ENCODE measurements around the gene ALX1.
"Not testable (repeated sequence)": the region's sequence is repeated elsewhere in the genome, so short reads cannot be mapped to it uniquely, and the experiment has no call there.

Gene ALX1

DNA sequence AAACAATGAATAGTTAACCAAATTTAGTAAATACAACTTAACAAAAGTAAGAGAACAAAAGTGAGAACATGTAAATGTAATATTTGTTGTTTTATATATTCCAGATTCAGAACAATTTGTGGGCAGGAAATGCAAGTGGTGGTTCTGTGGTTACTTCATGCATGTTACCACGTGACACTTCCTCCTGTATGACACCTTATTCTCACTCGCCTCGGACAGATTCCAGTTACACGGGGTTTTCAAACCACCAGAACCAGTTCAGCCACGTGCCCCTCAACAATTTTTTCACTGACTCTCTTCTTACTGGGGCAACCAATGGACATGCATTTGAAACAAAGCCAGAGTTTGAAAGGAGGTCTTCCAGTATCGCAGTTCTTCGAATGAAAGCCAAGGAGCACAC lies 21.0 kb downstream of the ALX1 start:
- DNase-seq (ENCODE audit: low spot score): no peak

DNA sequence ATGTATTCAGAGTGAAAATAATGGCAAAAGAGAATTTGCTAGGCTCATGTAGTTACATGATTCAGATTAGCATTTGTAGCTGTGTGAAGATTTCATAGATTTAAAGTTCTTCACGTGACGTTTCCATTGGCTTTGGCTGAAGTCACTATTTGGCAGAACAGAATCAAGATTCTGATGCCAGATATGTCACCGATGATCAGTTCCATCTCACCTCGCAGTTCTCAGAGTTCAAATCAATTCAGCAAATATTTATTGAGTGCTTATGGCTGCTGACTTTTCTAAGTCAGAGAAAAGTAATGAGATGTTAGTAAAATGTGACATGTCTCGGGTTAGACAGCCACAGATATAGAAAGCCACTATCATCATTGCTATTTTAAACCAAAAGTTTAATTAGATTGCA lies 28.4 kb downstream of the ALX1 start:
- DNase-seq (ENCODE audit: low spot score): no peak

DNA sequence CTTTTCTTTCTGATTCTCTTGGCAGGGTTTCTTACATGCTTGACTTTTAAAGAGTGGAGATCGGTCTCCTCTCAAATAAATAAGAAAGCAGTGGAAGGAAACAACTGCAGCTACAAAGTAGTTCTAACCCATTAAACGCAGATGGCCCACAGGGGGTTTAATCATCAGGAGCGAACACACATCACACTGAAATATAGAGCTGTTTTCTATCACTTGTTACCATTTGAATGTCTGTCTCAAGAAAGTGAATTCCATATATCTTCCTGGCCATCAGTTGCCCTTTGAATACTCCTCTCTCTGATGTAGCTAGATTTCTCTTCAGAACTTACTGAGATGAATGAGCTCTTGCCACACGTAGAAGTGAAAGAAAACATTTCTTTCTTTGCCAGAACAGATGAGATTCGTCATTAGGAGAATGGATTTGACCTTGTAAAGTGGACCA lies 29.1 kb downstream of the ALX1 start:
- DNase-seq (ENCODE audit: low spot score): no peak

DNA sequence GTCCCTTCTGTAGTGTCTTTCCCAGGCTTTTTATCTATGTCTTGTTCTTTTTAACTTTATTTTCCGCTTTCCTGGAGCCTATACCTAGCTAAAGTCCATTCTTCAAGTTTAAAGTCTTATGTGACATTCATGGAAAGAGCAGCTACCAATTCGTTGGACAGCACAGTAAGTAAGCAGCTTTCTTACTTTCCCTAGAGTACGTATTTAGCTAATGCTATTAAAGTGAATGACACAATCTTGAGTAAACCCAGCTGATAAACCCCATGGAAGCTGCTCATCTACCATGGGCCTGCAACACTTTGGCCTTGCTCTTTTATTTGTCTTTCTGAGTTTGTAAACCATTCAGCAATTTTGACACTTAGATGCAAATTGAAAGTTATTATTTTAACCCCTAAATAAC lies 30.0 kb downstream of the ALX1 start:
- DNase-seq (ENCODE audit: low spot score): no peak

DNA sequence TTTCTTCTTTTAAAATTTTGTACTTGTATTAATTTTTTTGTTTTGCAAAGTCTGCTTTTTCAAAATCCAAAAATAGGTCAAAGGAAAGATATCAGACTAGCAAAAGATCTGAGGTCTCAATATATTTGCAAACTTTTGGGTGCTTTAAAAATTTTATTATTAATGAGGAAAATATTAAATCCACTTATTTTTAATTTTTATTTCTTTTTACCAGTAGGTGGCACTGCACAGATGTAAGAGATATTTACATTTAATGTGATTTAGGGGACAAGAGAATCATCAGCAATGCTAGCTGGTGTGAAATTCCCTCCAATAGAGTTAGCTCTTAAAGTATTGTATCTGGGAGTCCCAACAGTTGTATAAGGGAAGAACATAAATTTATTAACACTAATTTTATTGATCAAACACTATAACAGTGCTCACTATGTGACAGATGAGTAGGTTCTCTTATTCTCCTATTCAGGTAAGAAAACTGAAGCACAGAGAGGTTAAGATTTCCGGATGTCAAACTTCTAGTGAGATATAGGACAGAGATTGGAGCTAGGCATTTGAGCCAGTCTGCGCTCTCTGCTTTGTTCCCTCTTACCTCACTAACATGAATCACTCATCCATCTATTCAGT lies 30.5 kb downstream of the ALX1 start:
- no peak for DNase-seq (ENCODE audit: low spot score)

DNA sequence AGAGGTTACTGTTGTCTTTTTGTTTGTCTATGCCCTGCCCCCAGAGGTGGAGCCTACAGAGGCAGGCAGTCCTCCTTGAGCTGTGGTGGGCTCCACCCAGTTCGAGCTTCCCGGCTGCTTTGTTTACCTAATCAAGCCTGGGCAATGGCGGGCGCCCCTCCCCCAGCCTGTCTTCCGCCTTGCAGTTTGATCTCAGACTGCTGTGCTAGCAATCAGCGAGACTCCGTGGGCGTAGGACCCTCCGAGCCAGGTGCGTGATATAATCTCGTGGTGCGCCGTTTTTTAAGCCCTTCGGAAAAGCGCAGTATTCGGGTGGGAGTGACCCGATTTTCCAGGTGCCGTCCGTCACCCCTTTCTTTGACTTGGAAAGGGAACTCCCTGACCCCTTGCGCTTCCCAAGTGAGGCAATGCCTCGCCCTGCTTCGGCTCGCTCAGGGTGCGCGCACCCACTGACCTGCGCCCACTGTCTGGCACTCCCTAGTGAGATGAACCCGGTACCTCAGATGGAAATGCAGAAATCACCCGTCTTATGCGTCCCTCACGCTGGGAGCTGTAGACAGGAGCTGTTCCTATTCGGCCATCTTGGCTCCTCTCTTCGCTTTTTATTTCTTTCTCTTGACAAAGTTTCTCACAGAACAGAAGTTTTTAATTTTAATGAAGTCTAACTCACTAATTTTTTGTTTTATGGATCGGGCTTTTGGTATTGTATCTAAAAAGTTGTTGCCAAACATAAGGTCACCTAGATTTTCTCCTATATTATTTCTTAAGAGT lies 38.0 kb downstream of the ALX1 start:
- DNase-seq (ENCODE audit: low spot score): not testable (repeated sequence)

DNA sequence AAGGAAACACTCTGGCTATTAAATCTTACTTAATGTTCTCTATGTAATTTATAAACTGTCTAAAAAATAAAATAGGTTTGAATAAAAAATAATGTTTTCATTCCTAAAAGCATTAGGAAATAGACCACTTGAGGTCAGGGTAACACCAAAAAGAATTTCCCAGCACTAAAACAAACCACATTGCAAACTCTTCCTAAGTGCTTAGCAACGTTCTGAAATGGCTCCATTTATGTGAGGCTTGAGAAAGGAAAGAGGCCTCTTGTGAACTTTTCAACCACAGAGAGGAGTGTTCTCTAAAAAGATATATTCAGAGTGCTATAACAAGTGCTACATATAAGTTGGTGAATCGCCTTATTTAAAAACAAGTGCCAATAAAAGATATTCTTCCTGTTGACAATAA lies 42.7 kb downstream of the ALX1 start:
- no peak for DNase-seq (ENCODE audit: low spot score)

DNA sequence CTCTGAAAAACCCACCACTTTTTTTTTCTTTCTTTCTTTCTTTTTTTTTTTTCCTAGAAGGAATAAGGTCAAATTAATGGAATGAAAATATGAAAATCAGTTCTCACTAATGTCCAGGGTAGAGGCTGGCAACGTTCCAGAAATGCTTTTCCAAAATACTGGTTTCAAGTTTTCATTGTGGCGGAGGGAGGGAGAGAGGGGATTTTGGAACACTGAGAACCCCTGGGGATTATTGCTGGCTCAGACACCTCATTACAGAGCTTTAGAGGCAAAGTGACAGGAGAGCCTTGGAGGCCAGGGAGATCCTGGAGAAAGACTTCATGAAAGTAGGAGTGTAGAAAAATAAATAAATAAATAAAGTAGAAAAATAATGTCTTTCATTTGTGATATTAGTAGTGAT lies 45.4 kb downstream of the ALX1 start:
- no peak for DNase-seq (ENCODE audit: low spot score)

DNA sequence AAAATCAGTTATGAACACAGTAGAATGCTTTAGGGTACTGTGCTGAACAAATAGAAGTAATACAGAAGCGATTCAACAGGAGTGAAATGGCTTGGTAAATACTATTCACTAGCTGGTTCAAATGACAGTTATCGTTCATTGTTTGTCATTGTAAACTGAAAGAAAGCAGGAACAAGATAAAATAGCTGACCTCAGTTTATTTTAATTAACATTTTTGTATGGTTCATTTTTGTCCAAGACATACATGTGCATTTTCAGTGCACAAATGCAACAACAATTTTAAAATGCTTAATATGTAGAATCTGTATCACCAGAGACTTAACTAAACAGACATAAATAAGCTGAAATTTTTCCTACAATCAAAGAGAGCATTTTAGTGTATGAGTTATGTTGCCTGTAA lies 49.9 kb downstream of the ALX1 start:
- no peak for DNase-seq (ENCODE audit: low spot score)

DNA sequence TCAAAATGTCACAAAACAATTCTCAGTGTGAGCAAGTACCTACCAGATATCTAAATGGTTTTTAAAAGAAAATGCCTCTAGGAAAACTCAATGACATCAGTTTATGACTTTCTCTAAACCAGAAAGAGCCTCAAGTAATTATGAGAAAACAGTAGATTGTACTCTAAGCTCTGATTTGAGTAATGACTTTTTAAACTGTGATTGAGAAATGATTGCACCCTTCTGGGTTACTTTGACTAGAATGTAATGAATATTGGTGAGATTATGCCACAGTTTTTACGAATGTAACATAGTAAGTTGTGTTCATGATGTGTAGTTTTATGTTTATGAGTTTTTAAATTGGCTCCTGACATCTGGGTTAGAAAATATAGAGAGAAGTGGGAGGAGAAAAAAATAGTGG lies 68.8 kb downstream of the ALX1 start:
- no peak for DNase-seq (ENCODE audit: low spot score)

DNA sequence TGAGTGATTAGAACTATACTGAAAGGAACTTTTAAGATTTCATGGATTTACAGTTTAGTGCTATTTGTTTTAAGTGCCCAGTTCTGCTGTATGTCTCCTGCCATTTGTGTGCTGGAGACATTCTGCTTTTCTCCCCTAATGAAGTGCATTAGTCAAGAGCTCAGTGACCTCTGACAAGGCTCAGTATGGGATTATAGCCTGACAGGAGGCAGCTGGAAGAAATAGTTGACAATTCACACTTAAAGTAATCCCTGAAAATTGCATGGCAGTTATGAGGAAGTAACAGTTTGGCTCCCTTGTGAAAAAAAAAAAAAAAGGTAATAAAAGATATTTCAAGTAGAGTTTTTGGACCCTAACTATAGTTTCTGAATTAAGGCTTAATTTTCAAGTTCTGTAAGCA lies 70.3 kb downstream of the ALX1 start:
- no peak for DNase-seq (ENCODE audit: low spot score)

Measured in iPS-NIHi11 (cell line).